Measurements from ENCODE around the gene SUGCT. TPM values are rescaled to one million over a fixed set of nuclear protein-coding genes. Genes with fewer than 3 reads are reported as not detected.
"Not testable (repeated sequence)": the region's sequence is repeated elsewhere in the genome, so short reads cannot be mapped to it uniquely, and the experiment has no call there.

SUGCT gene
- total RNA-seq, 1 donor from 2014 or later: 12.0 TPM

DNA sequence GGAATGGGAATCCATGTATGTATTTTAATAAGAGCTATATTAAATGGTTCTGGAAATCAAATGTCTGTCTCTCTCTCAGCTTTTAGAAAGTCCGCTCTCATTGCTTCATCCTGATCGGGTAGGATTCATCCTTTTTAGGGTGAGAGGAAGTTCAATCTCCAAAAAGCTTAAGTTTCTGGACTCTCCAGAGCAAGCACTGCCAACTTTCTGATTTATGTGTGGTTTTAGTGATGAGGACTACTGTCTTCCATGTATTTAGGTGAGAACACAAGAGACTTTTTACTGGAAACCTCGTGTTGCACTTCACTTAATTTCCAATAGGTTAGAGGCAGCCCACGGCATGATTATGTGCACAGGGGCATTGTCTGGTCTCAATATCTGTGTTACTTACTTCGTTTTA, 267.9 kb downstream of the SUGCT start:
- H3K4me3 ChIP-seq (ENCODE audit: low read length in 3 of 3): no peak overlapping the region
- H3K9ac ChIP-seq (ENCODE audit: low read depth in 1 of 3, low read length in 3 of 3): no peak overlapping the region

DNA sequence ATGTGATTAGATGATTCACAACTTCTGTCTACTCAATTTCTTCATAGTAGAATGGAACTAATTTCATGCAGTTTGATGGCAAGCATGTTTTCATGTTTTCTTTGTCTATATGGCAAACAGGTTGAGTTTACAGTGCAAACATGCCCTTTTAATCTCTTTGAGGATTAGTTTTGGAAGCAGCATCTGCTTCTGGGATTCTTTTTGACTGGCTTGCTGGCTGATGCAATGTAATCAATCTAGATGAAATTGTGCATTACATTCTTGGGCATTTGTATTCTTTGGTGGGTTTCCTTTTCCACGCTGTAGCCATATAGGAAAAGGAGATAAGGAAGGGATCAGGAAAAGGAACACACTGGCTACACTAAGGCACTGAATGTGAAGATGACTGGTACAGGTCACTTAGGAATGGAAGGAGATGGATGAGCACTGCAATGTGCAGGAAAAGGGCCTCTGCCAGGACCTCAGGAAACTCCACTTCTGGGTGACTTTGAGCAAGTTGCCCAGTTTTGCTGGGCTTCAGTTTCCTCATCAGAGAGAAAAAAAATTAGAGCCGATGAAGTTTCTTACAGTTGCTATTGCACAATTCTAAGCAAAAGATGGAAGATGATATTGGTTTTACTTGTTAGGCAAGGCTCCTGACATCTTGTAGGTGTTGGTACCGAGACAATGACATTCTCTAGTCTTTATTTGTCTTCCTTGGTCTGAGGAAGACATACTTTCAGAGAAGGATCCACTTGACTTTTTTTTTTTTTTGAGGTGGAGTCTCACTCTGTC, 269.1 kb downstream of the SUGCT start:
- H3K9me3 ChIP-seq (ENCODE audit: control insufficient read depth in 3 of 3, low read length in 3 of 3): no peaks in the 10 kb centered on the region
- H3K27me3 ChIP-seq (ENCODE audit: control insufficient read depth in 3 of 3, insufficient read depth in 3 of 3, low read length in 3 of 3): no peaks in the 10 kb centered on the region
- no peaks in the 10 kb centered on the region for H3K36me3 ChIP-seq (ENCODE audit: control insufficient read depth in 3 of 3, insufficient read depth in 3 of 3, low read length in 3 of 3)
- no peak overlapping the region for H3K9ac ChIP-seq (ENCODE audit: low read depth in 1 of 3, low read length in 3 of 3)
- H3K4me1 ChIP-seq (ENCODE audit: control insufficient read depth in 3 of 3, insufficient read depth in 3 of 3, low read length in 3 of 3): no peaks in the 10 kb centered on the region
- H3K27ac ChIP-seq (ENCODE audit: low read depth, low read length): no peak overlapping the region
- H3K4me3 ChIP-seq (ENCODE audit: low read length in 3 of 3): no peak overlapping the region

More for the DNA sequence above, 267.9 kb downstream of the SUGCT start:
- Histone ChIP-seq H3K27me3 (ENCODE audit: control insufficient read depth in 3 of 3, insufficient read depth in 3 of 3, low read length in 3 of 3) (no peaks in the 10 kb centered on the region), H3K27ac (ENCODE audit: low read depth, low read length) (no peak overlapping the region), H3K36me3 (ENCODE audit: control insufficient read depth in 3 of 3, insufficient read depth in 3 of 3, low read length in 3 of 3) (no peaks in the 10 kb centered on the region), H3K9me3 (ENCODE audit: control insufficient read depth in 3 of 3, low read length in 3 of 3) (no peaks in the 10 kb centered on the region), H3K4me1 (ENCODE audit: control insufficient read depth in 3 of 3, insufficient read depth in 3 of 3, low read length in 3 of 3) (no peaks in the 10 kb centered on the region)

DNA sequence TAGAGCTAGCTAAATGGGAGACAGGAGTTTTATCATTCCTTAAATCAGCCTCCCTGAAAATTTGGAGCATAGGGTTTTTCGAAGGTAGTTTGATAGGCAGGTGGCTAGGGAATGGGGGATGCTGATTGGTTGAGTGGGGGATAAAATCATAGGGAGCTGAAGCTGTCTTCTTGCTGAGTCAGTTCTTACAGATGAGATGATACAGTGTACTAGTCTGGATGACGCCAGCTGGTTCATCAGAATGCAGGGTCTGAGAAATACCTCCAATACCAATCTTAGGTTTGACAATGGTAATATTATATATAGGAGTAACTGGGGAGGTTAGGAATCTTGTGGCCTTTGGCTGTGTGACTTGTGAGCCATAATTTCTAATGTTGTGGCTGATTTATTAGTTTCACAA, 271.2 kb downstream of the SUGCT start:
- Histone ChIP-seq H3K27ac (ENCODE audit: low read depth, low read length) (no peak overlapping the region), H3K9ac (ENCODE audit: low read depth in 1 of 3, low read length in 3 of 3) (no peak overlapping the region), H3K9me3 (ENCODE audit: control insufficient read depth in 3 of 3, low read length in 3 of 3) (no peaks in the 10 kb centered on the region), H3K4me1 (ENCODE audit: control insufficient read depth in 3 of 3, insufficient read depth in 3 of 3, low read length in 3 of 3) (no peaks in the 10 kb centered on the region), H3K27me3 (ENCODE audit: control insufficient read depth in 3 of 3, insufficient read depth in 3 of 3, low read length in 3 of 3) (no peaks in the 10 kb centered on the region), H3K36me3 (ENCODE audit: control insufficient read depth in 3 of 3, insufficient read depth in 3 of 3, low read length in 3 of 3) (no peaks in the 10 kb centered on the region), H3K4me3 (ENCODE audit: low read length in 3 of 3) (no peak overlapping the region)

DNA sequence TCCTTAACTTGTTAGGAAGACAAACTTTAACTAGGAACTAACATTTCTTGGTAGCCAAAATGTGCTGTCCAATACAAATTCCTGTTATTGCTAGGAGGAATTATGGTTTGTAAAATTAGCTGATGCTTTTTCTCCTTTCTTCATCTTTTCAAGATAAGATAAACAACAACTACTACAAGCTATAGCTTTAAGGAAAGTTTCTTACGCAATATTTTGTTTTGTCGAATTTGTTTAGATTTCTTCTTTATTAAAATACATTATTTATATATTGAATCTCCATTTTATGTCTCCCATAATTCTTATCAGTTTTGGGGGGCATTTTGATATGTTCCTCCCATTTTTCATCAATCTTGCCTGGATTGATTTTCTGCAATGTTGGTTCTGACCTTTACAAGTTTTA, 277.5 kb downstream of the SUGCT start:
- Histone ChIP-seq H3K36me3 (ENCODE audit: control insufficient read depth in 3 of 3, insufficient read depth in 3 of 3, low read length in 3 of 3) (no peaks in the 10 kb centered on the region), H3K9ac (ENCODE audit: low read depth in 1 of 3, low read length in 3 of 3) (no peak overlapping the region), H3K27ac (ENCODE audit: low read depth, low read length) (no peak overlapping the region), H3K4me3 (ENCODE audit: low read length in 3 of 3) (no peak overlapping the region), H3K9me3 (ENCODE audit: control insufficient read depth in 3 of 3, low read length in 3 of 3) (no peaks in the 10 kb centered on the region), H3K27me3 (ENCODE audit: control insufficient read depth in 3 of 3, insufficient read depth in 3 of 3, low read length in 3 of 3) (no peaks in the 10 kb centered on the region), H3K4me1 (ENCODE audit: control insufficient read depth in 3 of 3, insufficient read depth in 3 of 3, low read length in 3 of 3) (no peaks in the 10 kb centered on the region)

DNA sequence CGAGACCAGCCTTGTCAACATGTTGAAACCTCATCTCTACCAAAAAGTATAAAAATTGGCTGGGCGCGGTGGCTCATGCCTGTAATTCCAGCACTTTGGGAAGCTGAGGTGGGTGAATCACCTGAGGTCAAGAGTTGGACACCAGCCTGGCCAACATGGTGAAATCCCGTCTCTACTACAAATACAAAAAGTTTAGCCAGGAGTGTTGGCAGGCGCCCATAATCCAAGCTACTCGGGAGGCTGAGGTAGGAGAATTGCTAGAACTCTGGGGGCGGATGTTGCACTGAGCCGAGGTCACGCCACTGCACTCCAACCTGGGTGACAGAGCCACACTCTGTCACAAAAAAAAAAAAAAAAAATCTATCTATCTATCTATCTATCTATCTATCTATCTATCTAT, 279.9 kb downstream of the SUGCT start:
- H3K27ac ChIP-seq (ENCODE audit: low read depth, low read length); H3K4me3 ChIP-seq (ENCODE audit: low read length in 3 of 3); H3K4me1 ChIP-seq (ENCODE audit: control insufficient read depth in 3 of 3, insufficient read depth in 3 of 3, low read length in 3 of 3); H3K9me3 ChIP-seq (ENCODE audit: control insufficient read depth in 3 of 3, low read length in 3 of 3); H3K36me3 ChIP-seq (ENCODE audit: control insufficient read depth in 3 of 3, insufficient read depth in 3 of 3, low read length in 3 of 3); H3K9ac ChIP-seq (ENCODE audit: low read depth in 1 of 3, low read length in 3 of 3); H3K27me3 ChIP-seq (ENCODE audit: control insufficient read depth in 3 of 3, insufficient read depth in 3 of 3, low read length in 3 of 3): not testable (repeated sequence)

DNA sequence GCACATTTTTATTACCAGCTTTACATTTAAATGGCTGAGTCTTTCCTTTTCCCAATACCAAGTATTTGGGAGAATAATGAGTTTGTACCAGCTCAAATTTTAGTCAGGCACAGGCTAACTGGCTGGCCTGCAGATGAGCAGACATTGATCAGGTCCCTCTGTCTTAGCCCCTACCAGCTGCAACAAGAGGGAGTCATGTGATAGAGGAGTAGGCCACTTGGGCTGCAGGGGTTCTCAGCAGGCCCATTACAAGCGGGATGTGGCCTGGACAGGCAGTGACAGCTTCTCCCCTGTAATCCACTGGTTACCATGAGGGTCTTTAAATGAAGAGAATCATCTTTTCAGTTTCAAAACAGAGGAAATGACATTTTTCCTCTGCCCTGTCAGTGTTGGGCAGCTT, 283.6 kb downstream of the SUGCT start:
- H3K4me3 ChIP-seq (ENCODE audit: low read length in 3 of 3): no peak overlapping the region
- no peaks in the 10 kb centered on the region for H3K9me3 ChIP-seq (ENCODE audit: control insufficient read depth in 3 of 3, low read length in 3 of 3)
- H3K4me1 ChIP-seq (ENCODE audit: control insufficient read depth in 3 of 3, insufficient read depth in 3 of 3, low read length in 3 of 3): no peaks in the 10 kb centered on the region

DNA sequence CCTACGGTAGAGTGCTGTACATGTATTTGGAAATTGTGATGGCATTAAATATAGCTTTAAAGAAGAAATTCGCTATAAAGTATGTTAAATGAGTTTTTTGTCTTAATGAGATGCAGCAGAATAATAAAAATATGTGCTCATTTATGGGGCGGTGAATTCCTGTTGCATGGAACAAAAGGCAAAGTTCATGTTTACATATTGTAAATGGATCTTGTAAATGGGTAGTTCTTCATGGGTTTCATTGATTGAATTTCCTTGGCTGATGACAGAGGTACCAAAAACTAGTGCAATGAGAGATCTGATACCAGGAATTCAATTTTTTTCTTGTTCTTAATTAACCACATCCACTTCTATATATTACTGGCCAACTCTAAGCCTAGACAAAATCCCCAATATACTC, 284.2 kb downstream of the SUGCT start:
- Histone ChIP-seq H3K9ac (ENCODE audit: low read depth in 1 of 3, low read length in 3 of 3) (no peak overlapping the region), H3K9me3 (ENCODE audit: control insufficient read depth in 3 of 3, low read length in 3 of 3) (no peaks in the 10 kb centered on the region), H3K4me1 (ENCODE audit: control insufficient read depth in 3 of 3, insufficient read depth in 3 of 3, low read length in 3 of 3) (no peaks in the 10 kb centered on the region), H3K36me3 (ENCODE audit: control insufficient read depth in 3 of 3, insufficient read depth in 3 of 3, low read length in 3 of 3) (no peaks in the 10 kb centered on the region), H3K27me3 (ENCODE audit: control insufficient read depth in 3 of 3, insufficient read depth in 3 of 3, low read length in 3 of 3) (no peaks in the 10 kb centered on the region), H3K27ac (ENCODE audit: low read depth, low read length) (no peak overlapping the region), H3K4me3 (ENCODE audit: low read length in 3 of 3) (no peak overlapping the region)

More for the DNA sequence above, 283.6 kb downstream of the SUGCT start:
- Histone ChIP-seq H3K27ac (ENCODE audit: low read depth, low read length) (no peak overlapping the region), H3K9ac (ENCODE audit: low read depth in 1 of 3, low read length in 3 of 3) (no peak overlapping the region), H3K36me3 (ENCODE audit: control insufficient read depth in 3 of 3, insufficient read depth in 3 of 3, low read length in 3 of 3) (no peaks in the 10 kb centered on the region), H3K27me3 (ENCODE audit: control insufficient read depth in 3 of 3, insufficient read depth in 3 of 3, low read length in 3 of 3) (no peaks in the 10 kb centered on the region)

DNA sequence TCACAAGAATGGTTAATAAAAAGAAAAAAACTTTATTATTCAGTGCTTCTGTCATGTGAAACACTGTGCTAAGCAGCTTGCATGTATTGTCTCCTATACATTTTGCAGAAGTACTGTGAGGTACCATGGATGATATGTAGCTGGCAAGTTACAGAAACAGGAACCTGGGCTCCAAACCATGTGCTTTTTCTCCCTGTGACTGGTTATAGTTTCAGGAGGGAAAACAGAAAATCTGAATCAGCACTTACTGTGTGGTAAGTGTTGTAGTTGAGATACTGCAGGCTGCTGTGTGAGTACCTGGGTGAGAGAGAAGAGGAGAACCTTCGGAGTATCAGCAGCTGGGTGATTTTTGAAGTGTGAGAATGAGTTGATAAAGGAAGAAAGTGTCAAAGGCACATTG, 285.0 kb downstream of the SUGCT start:
- Histone ChIP-seq H3K27me3 (ENCODE audit: control insufficient read depth in 3 of 3, insufficient read depth in 3 of 3, low read length in 3 of 3) (no peaks in the 10 kb centered on the region), H3K36me3 (ENCODE audit: control insufficient read depth in 3 of 3, insufficient read depth in 3 of 3, low read length in 3 of 3) (no peaks in the 10 kb centered on the region), H3K9me3 (ENCODE audit: control insufficient read depth in 3 of 3, low read length in 3 of 3) (no peaks in the 10 kb centered on the region), H3K4me3 (ENCODE audit: low read length in 3 of 3) (no peak overlapping the region), H3K4me1 (ENCODE audit: control insufficient read depth in 3 of 3, insufficient read depth in 3 of 3, low read length in 3 of 3) (no peaks in the 10 kb centered on the region), H3K9ac (ENCODE audit: low read depth in 1 of 3, low read length in 3 of 3) (no peak overlapping the region), H3K27ac (ENCODE audit: low read depth, low read length) (no peak overlapping the region)

GRCh38 chr7:40421433-40421832, 286.6 kb downstream of the SUGCT start:
- Histone ChIP-seq H3K27me3 (ENCODE audit: control insufficient read depth in 3 of 3, insufficient read depth in 3 of 3, low read length in 3 of 3) (no peaks in the 10 kb centered on the region), H3K9me3 (ENCODE audit: control insufficient read depth in 3 of 3, low read length in 3 of 3) (no peaks in the 10 kb centered on the region), H3K4me3 (ENCODE audit: low read length in 3 of 3) (no peak overlapping the region), H3K36me3 (ENCODE audit: control insufficient read depth in 3 of 3, insufficient read depth in 3 of 3, low read length in 3 of 3) (no peaks in the 10 kb centered on the region), H3K4me1 (ENCODE audit: control insufficient read depth in 3 of 3, insufficient read depth in 3 of 3, low read length in 3 of 3) (no peaks in the 10 kb centered on the region), H3K27ac (ENCODE audit: low read depth, low read length) (no peak overlapping the region), H3K9ac (ENCODE audit: low read depth in 1 of 3, low read length in 3 of 3) (no peak overlapping the region)

- H3K4me1 ChIP-seq (ENCODE audit: control insufficient read depth in 3 of 3, insufficient read depth in 3 of 3, low read length in 3 of 3): no peaks in the 10 kb centered on the region
- H3K36me3 ChIP-seq (ENCODE audit: control insufficient read depth in 3 of 3, insufficient read depth in 3 of 3, low read length in 3 of 3): no peaks in the 10 kb centered on the region
- no peak overlapping the region for H3K27ac ChIP-seq (ENCODE audit: low read depth, low read length)
- no peaks in the 10 kb centered on the region for H3K9me3 ChIP-seq (ENCODE audit: control insufficient read depth in 3 of 3, low read length in 3 of 3)
- H3K4me3 ChIP-seq (ENCODE audit: low read length in 3 of 3): no peak overlapping the region
- H3K9ac ChIP-seq (ENCODE audit: low read depth in 1 of 3, low read length in 3 of 3): no peak overlapping the region
- H3K27me3 ChIP-seq (ENCODE audit: control insufficient read depth in 3 of 3, insufficient read depth in 3 of 3, low read length in 3 of 3): no peaks in the 10 kb centered on the region
Observed at GRCh38 chr7:40425696-40426095, 290.9 kb downstream of the SUGCT start.
